Retinal pigment epithelial cell (primary cell): Measurements from ENCODE around the gene MRPL54.

Source experiments
- DNase-seq: peaks from one replicate; pipeline ENCODE4 v3.0.0-alpha.2; 2010; ENCODE audit warnings: low read depth
- H3K4me3 ChIP-seq: 2 replicates; pipeline ENCODE4 v1.5.1; 2011; ENCODE audit warnings: mild to moderate bottlenecking, low read length, control low read depth, moderate library complexity
- CTCF ChIP-seq: conservative IDR thresholded peaks from 2 replicates; pipeline ENCODE4 v1.5.1; 2011; ENCODE audit warnings: low read depth, low read length, control low read depth, inconsistent platforms

MRPL54 gene

DNA sequence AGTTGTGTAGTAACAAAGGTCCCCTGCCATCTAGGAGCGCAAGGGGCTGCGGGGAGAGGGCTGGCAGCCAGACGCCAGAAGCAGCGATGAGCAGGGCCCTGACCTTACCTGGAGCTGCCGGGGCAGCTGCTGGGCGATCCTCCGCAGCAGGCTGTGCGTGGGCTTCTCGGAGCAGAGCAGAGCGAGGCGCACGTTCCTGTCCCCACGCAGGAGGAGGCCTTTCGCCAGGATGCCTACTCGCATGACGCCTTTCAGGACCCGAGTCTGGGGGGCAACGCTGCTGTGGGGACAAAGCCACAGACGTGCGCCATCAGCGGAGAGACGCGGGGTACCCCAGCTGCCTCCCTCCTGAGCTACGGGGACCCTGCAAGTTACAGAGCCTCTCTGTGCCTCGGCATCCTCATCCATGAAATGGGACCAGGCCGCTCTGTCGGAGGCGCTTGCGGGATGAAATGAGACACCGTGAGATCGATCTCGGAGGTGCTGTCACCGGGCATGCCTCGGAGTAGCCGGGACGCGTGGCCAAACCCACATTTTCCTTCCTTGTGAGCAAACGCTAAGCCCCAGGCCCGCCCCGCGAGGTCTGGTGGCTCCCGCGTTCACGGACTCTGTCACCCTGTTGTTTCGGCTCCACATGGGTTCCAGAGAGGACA lies 54.2 kb downstream of the MRPL54 start:
- DNase-seq = no peak
- no peak for TF ChIP-seq CTCF
- H3K4me3 ChIP-seq = no peak overlapping the region
